Measurements from ENCODE around the gene TMEM266.

The TMEM266 gene

DNA sequence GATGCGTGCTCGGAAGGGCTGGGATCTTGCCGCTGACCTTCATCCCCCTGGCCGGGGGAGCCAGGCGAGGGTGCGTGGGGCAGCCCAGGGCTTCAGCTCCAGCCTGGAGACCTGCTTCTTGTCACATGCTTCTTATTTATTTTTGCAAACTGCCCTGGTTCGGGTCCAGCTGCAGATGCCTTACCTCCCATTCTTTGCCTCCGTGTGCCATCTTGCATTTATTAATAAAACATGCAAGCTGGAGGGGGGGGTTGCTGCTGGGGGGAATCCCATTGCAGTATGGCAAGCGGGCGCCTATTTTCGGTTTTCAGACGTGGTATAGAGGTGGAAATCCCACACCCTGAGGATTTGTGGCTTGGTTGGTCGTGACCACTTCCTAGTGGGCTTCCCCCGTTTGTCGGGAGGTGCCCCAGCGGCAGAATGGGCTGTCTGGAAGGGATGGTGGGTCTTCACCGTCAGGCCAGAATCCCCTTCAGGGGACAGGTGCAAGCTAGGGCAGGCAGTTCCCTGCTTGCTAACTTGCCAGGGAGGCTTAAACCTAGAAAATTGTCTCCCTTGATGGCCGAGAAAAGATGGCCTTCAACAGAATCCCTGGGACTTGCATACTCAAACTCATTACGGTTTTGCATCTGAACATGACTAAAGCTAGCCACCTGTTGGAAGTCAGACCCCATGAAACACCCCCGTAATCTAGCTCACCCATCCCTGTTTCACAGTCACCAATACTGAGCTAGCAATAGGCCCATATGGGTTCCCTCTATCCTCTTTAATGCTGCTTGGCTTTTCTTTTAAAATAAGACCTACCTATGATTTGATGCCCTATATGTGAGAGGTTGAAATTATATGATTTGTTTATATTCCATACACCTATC is 569 bp downstream of the TMEM266 start:
- peak overlapping the region; percentile 55 for H3K4me3 ChIP-seq (ENCODE audit: low read length)
- TF ChIP-seq, protein P1, sequence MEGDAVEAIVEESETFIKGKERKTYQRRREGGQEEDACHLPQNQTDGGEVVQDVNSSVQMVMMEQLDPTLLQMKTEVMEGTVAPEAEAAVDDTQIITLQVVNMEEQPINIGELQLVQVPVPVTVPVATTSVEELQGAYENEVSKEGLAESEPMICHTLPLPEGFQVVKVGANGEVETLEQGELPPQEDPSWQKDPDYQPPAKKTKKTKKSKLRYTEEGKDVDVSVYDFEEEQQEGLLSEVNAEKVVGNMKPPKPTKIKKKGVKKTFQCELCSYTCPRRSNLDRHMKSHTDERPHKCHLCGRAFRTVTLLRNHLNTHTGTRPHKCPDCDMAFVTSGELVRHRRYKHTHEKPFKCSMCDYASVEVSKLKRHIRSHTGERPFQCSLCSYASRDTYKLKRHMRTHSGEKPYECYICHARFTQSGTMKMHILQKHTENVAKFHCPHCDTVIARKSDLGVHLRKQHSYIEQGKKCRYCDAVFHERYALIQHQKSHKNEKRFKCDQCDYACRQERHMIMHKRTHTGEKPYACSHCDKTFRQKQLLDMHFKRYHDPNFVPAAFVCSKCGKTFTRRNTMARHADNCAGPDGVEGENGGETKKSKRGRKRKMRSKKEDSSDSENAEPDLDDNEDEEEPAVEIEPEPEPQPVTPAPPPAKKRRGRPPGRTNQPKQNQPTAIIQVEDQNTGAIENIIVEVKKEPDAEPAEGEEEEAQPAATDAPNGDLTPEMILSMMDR (conservative IDR thresholded peaks at IDR 0.05; ENCODE audit: low read depth, low read length) = no peak
- DNase-seq (ENCODE audit: low read depth) = no peak

DNA sequence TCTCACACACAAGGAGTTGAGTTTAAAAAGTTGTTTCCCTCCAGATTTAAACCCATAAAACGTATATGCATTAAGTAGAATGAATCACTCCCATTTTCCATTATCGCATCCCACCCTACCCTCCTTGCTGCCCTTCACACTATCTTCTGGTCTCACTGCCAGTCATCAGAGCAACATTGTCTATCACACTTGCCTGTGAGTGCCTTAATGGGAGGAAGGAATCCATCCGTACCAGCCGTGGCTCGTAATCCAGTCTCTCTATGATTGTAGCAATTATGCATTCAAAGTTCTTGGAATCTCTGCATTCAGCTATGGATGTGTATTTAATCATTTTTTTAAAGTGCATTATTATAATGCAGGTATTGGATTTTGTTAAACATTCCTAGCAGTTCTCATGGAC is 1.9 kb downstream of the TMEM266 start:
- DNase-seq (ENCODE audit: low read depth) = no peak
- H3K4me3 ChIP-seq (ENCODE audit: low read length) = no peak overlapping the region
- TF ChIP-seq, protein P1 (conservative IDR thresholded peaks at IDR 0.05; ENCODE audit: low read depth, low read length) = no peak

DNA sequence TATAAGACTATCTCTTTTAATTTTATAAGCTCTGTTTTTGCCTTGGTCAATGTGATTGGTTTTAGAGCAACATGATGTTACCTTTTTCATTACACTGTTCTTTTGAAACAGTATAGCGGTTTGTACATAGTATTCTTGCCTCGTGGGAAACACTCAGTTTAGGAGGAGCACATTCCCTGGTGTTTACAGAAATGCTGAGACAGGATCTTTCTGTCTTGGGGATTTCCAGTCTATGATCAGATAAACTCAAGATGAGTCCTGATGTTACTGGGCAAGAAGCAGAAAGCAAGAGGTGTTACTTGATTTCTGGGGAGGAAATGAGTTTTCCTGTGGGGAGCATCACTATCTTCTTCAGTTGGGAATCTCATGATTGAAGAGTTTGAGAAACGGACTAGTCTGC is 2.5 kb downstream of the TMEM266 start:
- DNase-seq (ENCODE audit: low read depth) = no peak
- H3K4me3 ChIP-seq (ENCODE audit: low read length) = no peak overlapping the region
- TF ChIP-seq, protein P1 (conservative IDR thresholded peaks at IDR 0.05; ENCODE audit: low read depth, low read length) = no peak

DNA sequence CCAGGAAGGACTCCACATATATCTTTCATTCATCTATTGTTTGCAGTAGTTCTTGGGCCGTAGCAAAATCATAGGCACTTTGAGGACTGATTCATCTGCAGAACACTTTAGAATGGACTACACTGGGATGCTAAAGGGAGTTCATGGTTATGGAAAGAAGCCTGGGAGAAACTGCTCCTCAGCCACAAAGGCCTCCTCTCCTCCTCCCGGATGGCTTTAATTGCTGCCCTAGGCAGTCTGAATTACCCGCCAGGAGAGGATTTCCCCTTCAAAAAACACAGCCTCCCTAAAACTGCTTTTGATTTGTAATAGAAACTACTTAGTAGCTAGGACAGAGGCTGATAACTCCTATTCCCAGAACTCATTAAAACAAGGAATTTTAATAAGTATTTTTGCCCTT is 4.6 kb downstream of the TMEM266 start:
- no peak for DNase-seq (ENCODE audit: low read depth)
- no peak overlapping the region for H3K4me3 ChIP-seq (ENCODE audit: low read length)
- TF ChIP-seq, protein P1 (conservative IDR thresholded peaks at IDR 0.05; ENCODE audit: low read depth, low read length) = no peak

DNA sequence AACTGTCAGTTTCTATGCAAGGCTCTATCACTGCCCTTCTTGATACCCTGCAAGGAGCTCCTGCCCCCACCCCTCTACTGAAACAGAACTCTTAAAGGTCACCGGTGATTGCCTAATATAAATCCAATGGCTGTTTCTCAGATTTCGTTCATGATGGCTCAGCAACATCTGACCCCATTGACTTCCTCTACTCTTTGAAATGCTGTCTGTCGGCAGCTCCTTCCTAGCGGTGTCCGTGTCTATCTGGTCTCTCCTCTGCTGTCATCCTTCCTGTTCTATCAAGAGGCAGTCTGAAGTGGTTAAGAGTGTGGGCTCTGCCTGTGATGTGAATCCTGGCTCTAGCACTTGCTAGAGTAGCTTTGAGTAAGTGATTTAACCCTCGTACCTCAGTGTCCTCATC is 5.5 kb downstream of the TMEM266 start:
- no peak for DNase-seq (ENCODE audit: low read depth)
- H3K4me3 ChIP-seq (ENCODE audit: low read length) = no peak overlapping the region
- TF ChIP-seq, protein P1 (conservative IDR thresholded peaks at IDR 0.05; ENCODE audit: low read depth, low read length) = no peak

DNA sequence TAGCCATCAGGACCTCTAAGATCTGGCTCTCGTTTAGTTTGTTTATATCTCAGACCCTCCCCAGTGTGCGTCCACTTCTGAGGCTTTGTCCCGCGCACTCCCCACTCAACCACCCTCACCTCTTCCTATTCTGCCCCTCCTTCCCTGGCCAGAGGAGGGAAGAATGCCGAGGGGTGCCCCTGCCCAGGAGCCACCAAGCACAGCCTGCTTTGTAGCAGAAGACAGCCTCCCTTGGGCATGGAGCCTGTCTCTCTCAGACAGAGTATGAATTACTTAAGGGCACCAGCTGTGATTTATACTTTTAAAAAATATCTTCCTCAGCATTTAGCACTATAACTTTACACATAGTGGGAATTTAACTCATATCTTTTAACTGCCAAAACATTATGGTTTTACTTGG is 6.0 kb downstream of the TMEM266 start:
- no peak for DNase-seq (ENCODE audit: low read depth)
- TF ChIP-seq, protein P1 (conservative IDR thresholded peaks at IDR 0.05; ENCODE audit: low read depth, low read length) = no peak
- H3K4me3 ChIP-seq (ENCODE audit: low read length) = no peak overlapping the region

DNA sequence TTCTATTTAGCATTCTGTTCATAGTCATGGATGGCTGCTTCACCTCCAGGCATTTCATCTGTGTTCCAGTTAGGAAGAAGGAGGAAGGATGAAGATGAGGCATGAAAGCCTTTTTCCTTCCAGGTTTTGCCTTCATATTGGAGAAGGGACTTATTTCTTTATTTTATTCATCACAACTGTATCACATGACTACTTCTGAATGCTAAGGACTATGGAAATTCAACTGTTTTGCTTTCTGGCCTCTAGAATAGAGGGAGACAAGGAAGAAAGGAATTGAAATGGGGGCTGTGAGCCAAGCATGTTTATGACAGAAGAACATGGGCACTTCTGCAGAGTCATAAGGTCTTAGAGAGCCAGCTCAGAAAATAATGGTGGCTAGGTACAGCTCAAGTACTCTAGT is 10.4 kb downstream of the TMEM266 start:
- H3K4me3 ChIP-seq (ENCODE audit: low read length) = no peak overlapping the region
- DNase-seq (ENCODE audit: low read depth) = no peak
- TF ChIP-seq, protein P1 (conservative IDR thresholded peaks at IDR 0.05; ENCODE audit: low read depth, low read length) = no peak
